HEK293 (cell line): Measurements from ENCODE around the gene KCTD11.

Experiments
- CTCF ChIA-PET: fragments of 350-600 bp; formaldehyde crosslinking; extraction: SDS; loops from one replicate; lab custom pipeline; 2021; ENCODE audit warnings: antibody characterized with exemption; lab: Yijun Ruan, JAX
- POLR2A ChIA-PET: fragments of 300-600 bp; formaldehyde crosslinking; extraction: SDS; loops from one replicate; lab custom pipeline; 2020; ENCODE audit warnings: antibody characterized with exemption, inconsistent platforms; lab: Yijun Ruan, JAX
- H3K27ac ChIP-seq: fragments of 200-500 bp; sonication (Bioruptor generic); 2 replicates; pipeline ENCODE4 v1.5.1; 2014; ENCODE audit warnings: low read depth, low read length, control low read depth, inconsistent platforms; ENCODE audit errors: extremely low read depth
- H3K36me3 ChIP-seq, 2 experiments: fragments of 200-500 bp in 1 of 2; sonication (Bioruptor generic) in 1 of 2; 1 replicate in 1 of 2; 2 replicates in 1 of 2; pipeline ENCODE4 v1.5.1; 2014 to 2017; ENCODE audit warnings: inconsistent platforms in 2 of 2, low read length in 2 of 2; ENCODE audit not compliant: control insufficient read depth in 2 of 2, insufficient read depth in 1 of 2
- H3K4me1 ChIP-seq: fragments of 200-500 bp; sonication (Bioruptor generic); 2 replicates; pipeline ENCODE4 v1.5.1; 2014; ENCODE audit warnings: mild to moderate bottlenecking, low read length, inconsistent platforms; ENCODE audit not compliant: control insufficient read depth, insufficient read depth
- H3K4me3 ChIP-seq: 2 replicates; pipeline ENCODE4 v1.5.1; 2011; ENCODE audit warnings: low read depth, mild to moderate bottlenecking, control low read depth, low read length, moderate library complexity
- H3K9me3 ChIP-seq: fragments of 200-500 bp; sonication (Bioruptor generic); 2 replicates; pipeline ENCODE4 v1.5.1; 2014; ENCODE audit warnings: low read depth, low read length, inconsistent platforms; ENCODE audit not compliant: control insufficient read depth, insufficient read depth
- BCL11B ChIP-seq: fragments of 450-650 bp; formaldehyde crosslinking; IDR thresholded peaks from 2 replicates; pipeline ENCODE4 v1.5.1; 2016; ENCODE audit warnings: low read depth, missing biosample characterization, missing genetic modification characterization
- HOXD13 ChIP-seq: sonication (generic); formaldehyde crosslinking; IDR thresholded peaks from 2 replicates; pipeline ENCODE4 v1.8.0; 2022; ENCODE audit warnings: missing genetic modification reagents, borderline replicate concordance
- IKZF3 ChIP-seq: fragments of 450-650 bp; IDR thresholded peaks from 2 replicates; pipeline ENCODE4 v1.5.0; 2018; ENCODE audit warnings: missing biosample characterization, mild to moderate bottlenecking, missing genetic modification characterization, moderate library complexity
- KLF10 ChIP-seq: fragments of 450-650 bp; IDR thresholded peaks from 2 replicates; pipeline ENCODE4 v1.5.1; 2018; ENCODE audit warnings: missing biosample characterization, mild to moderate bottlenecking, missing genetic modification characterization
- KLF17 ChIP-seq: fragments of 450-650 bp; formaldehyde crosslinking; IDR thresholded peaks from 2 replicates; pipeline ENCODE4 v1.5.1; 2016; ENCODE audit warnings: missing biosample characterization, missing genetic modification characterization
- OVOL3 ChIP-seq: fragments of 450-650 bp; formaldehyde crosslinking; IDR thresholded peaks from 2 replicates; pipeline ENCODE4 v1.5.1; 2016; ENCODE audit warnings: missing biosample characterization, missing genetic modification characterization
- PATZ1 ChIP-seq: fragments of 450-650 bp; formaldehyde crosslinking; IDR thresholded peaks from 2 replicates; pipeline ENCODE4 v1.5.1; 2016; ENCODE audit warnings: missing biosample characterization, missing genetic modification characterization
- PBX3 ChIP-seq: sonication (generic); formaldehyde crosslinking; IDR thresholded peaks from 2 replicates; pipeline ENCODE4 v1.8.1; 2022; ENCODE audit warnings: mild to moderate bottlenecking, moderate library complexity, missing genetic modification reagents
- SALL2 ChIP-seq: fragments of 450-650 bp; formaldehyde crosslinking; IDR thresholded peaks from 2 replicates; pipeline ENCODE4 v1.5.0; 2017; ENCODE audit warnings: missing biosample characterization, mild to moderate bottlenecking, missing genetic modification characterization, borderline replicate concordance
- SETDB1 ChIP-seq: IDR thresholded peaks from one replicate; pipeline ENCODE4 v1.6.1; 2017; ENCODE audit warnings: mild to moderate bottlenecking, low read length, moderate library complexity, mixed read lengths; ENCODE audit not compliant: insufficient read length
- SP2 ChIP-seq: fragments of 450-650 bp; formaldehyde crosslinking; IDR thresholded peaks from 2 replicates; pipeline ENCODE4 v1.5.1; 2016; ENCODE audit warnings: missing biosample characterization, missing genetic modification characterization
- TRIM28 ChIP-seq: IDR thresholded peaks from 2 replicates; pipeline ENCODE4 v1.6.1; 2011; ENCODE audit warnings: low read length, control low read depth, borderline replicate concordance
- WT1 ChIP-seq: fragments of 450-650 bp; formaldehyde crosslinking; IDR thresholded peaks from 2 replicates; pipeline ENCODE4 v1.5.1; 2016; ENCODE audit warnings: missing biosample characterization, missing genetic modification characterization
- YY2 ChIP-seq: fragments of 450-650 bp; formaldehyde crosslinking; IDR thresholded peaks from 2 replicates; pipeline ENCODE4 v1.5.1; 2016; ENCODE audit warnings: missing biosample characterization, missing genetic modification characterization
- ZBTB1 ChIP-seq: fragments of 450-650 bp; formaldehyde crosslinking; IDR thresholded peaks from 2 replicates; pipeline ENCODE4 v1.5.1; 2016; ENCODE audit warnings: missing biosample characterization, missing genetic modification characterization
- ZBTB17 ChIP-seq: fragments of 450-650 bp; formaldehyde crosslinking; IDR thresholded peaks from 2 replicates; pipeline ENCODE4 v1.5.1; 2016; ENCODE audit warnings: missing biosample characterization, missing genetic modification characterization
- ZBTB26 ChIP-seq: fragments of 450-650 bp; formaldehyde crosslinking; optimal IDR thresholded peaks from 2 replicates; pipeline ENCODE3; 2016; ENCODE audit warnings: missing biosample characterization, mild to moderate bottlenecking, missing genetic modification characterization
- ZEB2 ChIP-seq: fragments of 450-650 bp; formaldehyde crosslinking; IDR thresholded peaks from 2 replicates; pipeline ENCODE4 v1.5.1; 2016; ENCODE audit warnings: missing biosample characterization, missing genetic modification characterization
- ZFP69B ChIP-seq: fragments of 450-650 bp; formaldehyde crosslinking; IDR thresholded peaks from 2 replicates; pipeline ENCODE4 v1.5.1; 2016; ENCODE audit warnings: missing biosample characterization, missing genetic modification characterization
- ZNF138 ChIP-seq: fragments of 450-650 bp; formaldehyde crosslinking; IDR thresholded peaks from 2 replicates; pipeline ENCODE4 v1.5.1; 2016; ENCODE audit warnings: missing biosample characterization, missing genetic modification characterization, borderline replicate concordance
- ZNF221 ChIP-seq: fragments of 450-650 bp; formaldehyde crosslinking; IDR thresholded peaks from 2 replicates; pipeline ENCODE4 v1.5.1; 2017; ENCODE audit warnings: missing biosample characterization, missing genetic modification characterization, borderline replicate concordance
- ZNF23 ChIP-seq: fragments of 450-650 bp; formaldehyde crosslinking; IDR thresholded peaks from 2 replicates; pipeline ENCODE4 v1.5.1; 2016; ENCODE audit warnings: missing biosample characterization, missing genetic modification characterization, borderline replicate concordance
- ZNF248 ChIP-seq: fragments of 450-650 bp; formaldehyde crosslinking; IDR thresholded peaks from 2 replicates; pipeline ENCODE4 v1.5.1; 2017; ENCODE audit warnings: missing biosample characterization, missing genetic modification characterization
- ZNF362 ChIP-seq: fragments of 450-650 bp; formaldehyde crosslinking; IDR thresholded peaks from 2 replicates; pipeline ENCODE4 v1.5.1; 2016; ENCODE audit warnings: missing biosample characterization, missing genetic modification characterization
- ZNF37A ChIP-seq: fragments of 450-650 bp; IDR thresholded peaks from 2 replicates; pipeline ENCODE4 v1.5.1; 2018; ENCODE audit warnings: missing biosample characterization, missing genetic modification characterization
- ZNF391 ChIP-seq: fragments of 450-650 bp; formaldehyde crosslinking; IDR thresholded peaks from 2 replicates; pipeline ENCODE4 v1.5.1; 2016; ENCODE audit warnings: low read depth, missing biosample characterization, missing genetic modification characterization, borderline replicate concordance
- ZNF394 ChIP-seq: fragments of 450-650 bp; formaldehyde crosslinking; IDR thresholded peaks from 2 replicates; pipeline ENCODE4 v1.5.1; 2016; ENCODE audit warnings: missing biosample characterization, missing genetic modification characterization, mild to moderate bottlenecking, moderate library complexity, borderline replicate concordance
- ZNF510 ChIP-seq: fragments of 450-650 bp; formaldehyde crosslinking; IDR thresholded peaks from 2 replicates; pipeline ENCODE4 v1.5.1; 2018; ENCODE audit warnings: mild to moderate bottlenecking, missing genetic modification characterization, missing biosample characterization; ENCODE audit not compliant: insufficient replicate concordance
- ZNF561 ChIP-seq: fragments of 450-650 bp; IDR thresholded peaks from 2 replicates; pipeline ENCODE4 v1.5.1; 2018; ENCODE audit warnings: missing biosample characterization, missing genetic modification characterization, borderline replicate concordance
- ZNF571 ChIP-seq: fragments of 450-650 bp; formaldehyde crosslinking; IDR thresholded peaks from 2 replicates; pipeline ENCODE4 v1.5.0; 2017; ENCODE audit warnings: missing biosample characterization, missing genetic modification characterization
- ZNF600 ChIP-seq: fragments of 450-650 bp; formaldehyde crosslinking; IDR thresholded peaks from 2 replicates; pipeline ENCODE4 v1.5.1; 2016; ENCODE audit warnings: missing biosample characterization, missing genetic modification characterization
- ZNF76 ChIP-seq: fragments of 450-650 bp; formaldehyde crosslinking; IDR thresholded peaks from 2 replicates; pipeline ENCODE4; 2016; ENCODE audit warnings: low read depth, missing biosample characterization, missing genetic modification characterization, borderline replicate concordance

Gene KCTD11

GRCh38 chr17:7308625-7309433, 43.1 kb upstream of the KCTD11 start:
- no peaks in the 10 kb centered on the region for H3K9me3 ChIP-seq
- CTCF ChIA-PET, result interaction anchor here (0.5 to 1.7 kb wide), 4 partner anchors 39 to 608 kb away, joined by 3 to 5 read pairs (median 4); no protein-coding TSS in a partner anchor
- peak overlapping the region; percentile 80 for H3K4me3 ChIP-seq
- peaks cover 35 to 47% of the 10 kb centered on the region in 2 experiments for H3K36me3 ChIP-seq
- H3K4me1 ChIP-seq, result peaks cover 19% of the 10 kb centered on the region
- POLR2A ChIA-PET, result interaction anchor here (0.6 to 3.9 kb wide), 11 partner anchors 9 to 380 kb away, joined by 3 to 36 read pairs (median 4); partner anchors contain the start of genes DVL2, NEURL4, SLC16A13 and SLC2A4
- peak overlapping the region; percentile 99 for H3K27ac ChIP-seq
- TF ChIP-seq ZBTB1 (tag by site-specific recombination), result no peak
- 0 out of 2 replicates have a peak, but pooled peaks have one; percentile 38 for TF ChIP-seq ZNF394
- TF ChIP-seq SALL2 (tag by site-specific recombination), result no peak
- no peak for TF ChIP-seq YY2 (tag by site-specific recombination)
- TF ChIP-seq ZNF138, result no peak
- TF ChIP-seq HOXD13 (CRISPR knock-in tag), result no peak
- TF ChIP-seq WT1 (tag by site-specific recombination), result no peak
- TF ChIP-seq KLF17, result no peak
- peak; percentile 91 for TF ChIP-seq ZBTB17 (tag by site-specific recombination)
- TF ChIP-seq ZNF561 (tag by site-specific recombination), result no peak
- TF ChIP-seq SETDB1, result no peak
- TF ChIP-seq ZBTB26 (tag by site-specific recombination), result no peak
- no peak for TF ChIP-seq ZNF37A (tag by site-specific recombination)
- TF ChIP-seq ZNF23, result no peak
- no peak for TF ChIP-seq ZNF362 (tag by site-specific recombination)
- no peak for TF ChIP-seq ZNF248
- TF ChIP-seq ZNF391 (tag by site-specific recombination), result no peak
- TF ChIP-seq IKZF3, result no peak; the same call in none of the 2 replicates
- no peak for TF ChIP-seq OVOL3 (tag by site-specific recombination)
- peak; percentile 58; the same call in 1 of the 2 replicates for TF ChIP-seq PATZ1 (tag by site-specific recombination)
- TF ChIP-seq BCL11B, result no peak
- no peak for TF ChIP-seq ZNF600
- TF ChIP-seq ZFP69B (tag by site-specific recombination), result no peak
- TF ChIP-seq ZNF571 (tag by site-specific recombination), result no peak
- peak; percentile 63; the same call in 1 of the 2 replicates for TF ChIP-seq TRIM28
- TF ChIP-seq ZEB2 (tag by site-specific recombination), result 0 out of 2 replicates have a peak, but pooled peaks have one; percentile 49
- 0 out of 2 replicates have a peak, but pooled peaks have one; percentile 17 for TF ChIP-seq PBX3 (CRISPR knock-in tag)
- TF ChIP-seq ZNF221, result no peak
- peak; percentile 74 for TF ChIP-seq SP2
- no peak for TF ChIP-seq KLF10 (tag by site-specific recombination)
- TF ChIP-seq ZNF510 (tag by site-specific recombination), result no peak
- peak; percentile 88 for TF ChIP-seq ZNF76 (tag by site-specific recombination)
